Activated effector memory CD4-positive, alpha-beta T cell treated with Interleukin-2 at 50 U/mL for 16 hours (primary cell): ENCODE measurements around the gene TUT1.

Source experiments
- DNase-seq: peaks from one replicate; pipeline ENCODE4 v3.0.0-alpha.2; 2020

Gene TUT1

GRCh38 chr11:62540804-62541701 is 50.3 kb downstream of the TUT1 start:
- DNase-seq, result peak; percentile 9

- peak; percentile 48 for DNase-seq
Observed at GRCh38 chr11:62539238-62539925, 51.9 kb downstream of the TUT1 start.

- no peak for DNase-seq
Observed at GRCh38 chr11:62538470-62539237, 52.7 kb downstream of the TUT1 start.

GRCh38 chr11:62536301-62536957 is 54.9 kb downstream of the TUT1 start:
- DNase-seq, result no peak

- no peak for DNase-seq
Observed at GRCh38 chr11:62535802-62536201, 55.5 kb downstream of the TUT1 start.

- no peak for DNase-seq
Observed at GRCh38 chr11:62534779-62535545, 56.4 kb downstream of the TUT1 start.

GRCh38 chr11:62532096-62532495 is 59.2 kb downstream of the TUT1 start:
- no peak for DNase-seq
